Measurements from ENCODE around the gene MGAT4A. TPM values are rescaled to one million over a fixed set of nuclear protein-coding genes. Genes with fewer than 3 reads are reported as not detected.

The MGAT4A gene
- total and polyA plus RNA-seq, 2 experiments from 2014 or later: 4.4 to 5.6 TPM

- H3K27ac Mint-ChIP-seq: no peak overlapping the region
- DNase-seq (ENCODE audit: low spot score) (no peak), ATAC-seq (no peak)
- H3K4me3 ChIP-seq: no peak overlapping the region
- no peak overlapping the region for H3K4me2 ChIP-seq
- H3K27ac ChIP-seq (ENCODE audit: low read depth): no peak overlapping the region
- peaks cover 8% of the 10 kb centered on the region for H4K20me1 ChIP-seq (replicated peaks; ENCODE audit: insufficient read depth)
- peaks cover 3% of the 10 kb centered on the region for H3F3A ChIP-seq (replicated peaks; ENCODE audit: low read depth)
- no peaks in the 10 kb centered on the region for H3K9me2 ChIP-seq (ENCODE audit: insufficient read depth)
- H3K27me3 ChIP-seq (ENCODE audit: insufficient read depth): no peaks in the 10 kb centered on the region
- peaks cover 12% of the 10 kb centered on the region for H3K4me1 ChIP-seq (ENCODE audit: insufficient read depth)
- TF ChIP-seq EZH2 (IDR thresholded peaks at IDR 0.05; ENCODE audit: low read depth, unreplicated experiment) (no peak), ZNF462 (CRISPR knock-in tag; IDR thresholded peaks at IDR 0.05) (no peak), ZNF114 (CRISPR knock-in tag; IDR thresholded peaks at IDR 0.05) (no peak), REST (IDR thresholded peaks at IDR 0.05; ENCODE audit: unreplicated experiment) (no peak), JUNB (IDR thresholded peaks at IDR 0.05; ENCODE audit: unreplicated experiment) (no peak), POLR2AphosphoS5 (IDR thresholded peaks at IDR 0.05; ENCODE audit: low read depth) (no peak), EZH2phosphoT487 (IDR thresholded peaks at IDR 0.05; ENCODE audit: unreplicated experiment) (no peak), CTCF (conservative IDR thresholded peaks at IDR 0.05; ENCODE audit: low read depth in 2 of 2) (no peak), NANOG (IDR thresholded peaks at IDR 0.05; ENCODE audit: borderline replicate concordance) (no peak), STAT1 (IDR thresholded peaks at IDR 0.05; ENCODE audit: unreplicated experiment) (no peak), ZNF331 (CRISPR knock-in tag; IDR thresholded peaks at IDR 0.05; ENCODE audit: low read depth) (no peak)
- H3K79me2 ChIP-seq (replicated peaks; ENCODE audit: insufficient read depth): peaks cover 45% of the 10 kb centered on the region
- H3K27me3 Mint-ChIP-seq (ENCODE audit: insufficient read depth, low read depth, poor library complexity): peaks cover 6% of the 10 kb centered on the region
- H2AFZ ChIP-seq: no peak overlapping the region
- peaks cover 36% of the 10 kb centered on the region for H3K36me3 Mint-ChIP-seq (ENCODE audit: low read depth)
- peaks cover 9% of the 10 kb centered on the region for H3K4me1 Mint-ChIP-seq
- no peaks in the 10 kb centered on the region; the same call in 2 of the 3 replicates for H3K9me3 Mint-ChIP-seq
- H3K36me3 ChIP-seq (ENCODE audit: insufficient read depth): peaks cover 16% of the 10 kb centered on the region
- no peak overlapping the region for H3K4me3 Mint-ChIP-seq
These were observed 126.4 kb downstream of the MGAT4A start for GRCh38 chr2:98604547-98604946.

Measured in GM23338 (cell line).